Sciatic nerve (tissue), 2 donors: ENCODE results near the gene SLC25A36. TPM values are rescaled to one million over a fixed set of nuclear protein-coding genes. Genes with fewer than 3 reads are reported as not detected.
"Not testable (repeated sequence)": the region's sequence is repeated elsewhere in the genome, so short reads cannot be mapped to it uniquely, and the experiment has no call there.

Experiments
- ATAC-seq: fragments of 200-7000 bp; cut with Tn5 transposase; one replicate; pipeline ENCODE4 v1.9.1; 2020; ENCODE audit warnings: mild to moderate bottlenecking, moderate library complexity
- DNase-seq: peaks from one replicate; pipeline ENCODE4 v3.0.0-alpha.2; 2020; ENCODE audit warnings: low spot score
- intact Hi-C: fragments of 100-400 bp; cut with DNase I; formaldehyde crosslinking; loops from one replicate; pipeline ENCODE4 v1.14.2; 2022
- total RNA-seq: library from RNA; stranded (reverse); fragmentation: NEBNext Ultra II Directional; extraction: Animal tissue kit (Norgen Biotek cat#: 25700); gene quantifications from one replicate; pipeline ENCODE4 v1.2.1, GENCODE V29; 2021
- donor health status: DM: no; HTN: no; CAD: no.
- donor health status: DM: no; HTN: no; CAD: no.

SLC25A36 gene
- total RNA-seq, 1 donor from 2014 or later = 96.6 TPM

DNA sequence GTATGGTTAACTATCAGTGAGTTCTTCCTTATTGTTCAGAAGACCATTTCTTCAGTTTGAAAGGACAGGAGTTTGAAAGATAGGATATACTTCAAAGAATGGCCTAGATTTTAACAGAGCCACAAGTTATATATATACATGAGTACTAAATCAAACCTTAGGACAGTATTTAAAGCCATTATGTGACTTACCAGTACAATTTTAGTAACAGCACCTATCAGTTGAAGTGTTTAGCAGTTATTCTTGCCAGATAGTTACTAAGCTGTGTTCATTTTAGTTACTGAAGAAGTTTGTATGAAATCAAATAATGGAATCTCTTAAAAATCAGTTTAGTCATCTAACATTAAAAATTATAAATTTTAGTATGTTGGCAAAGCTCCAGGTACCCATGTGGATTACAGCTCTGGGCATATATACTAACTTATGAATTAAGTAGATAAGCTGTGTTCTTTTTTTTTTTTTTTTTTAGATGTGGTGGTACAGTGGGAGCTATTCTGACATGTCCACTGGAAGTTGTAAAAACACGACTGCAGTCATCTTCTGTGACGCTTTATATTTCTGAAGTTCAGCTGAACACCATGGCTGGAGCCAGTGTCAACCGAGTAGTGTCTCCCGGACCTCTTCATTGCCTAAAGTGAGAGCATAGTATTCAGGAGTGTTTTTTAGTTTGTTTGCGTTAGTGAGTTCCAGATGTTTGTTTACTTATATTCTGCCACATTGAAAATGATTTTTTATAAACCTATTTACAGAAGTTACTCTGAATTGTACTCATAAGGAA is 14.6 kb downstream of the SLC25A36 start:
- intact Hi-C loops = no loop called here
- DNase-seq = no peak
- ATAC-seq = no peak

DNA sequence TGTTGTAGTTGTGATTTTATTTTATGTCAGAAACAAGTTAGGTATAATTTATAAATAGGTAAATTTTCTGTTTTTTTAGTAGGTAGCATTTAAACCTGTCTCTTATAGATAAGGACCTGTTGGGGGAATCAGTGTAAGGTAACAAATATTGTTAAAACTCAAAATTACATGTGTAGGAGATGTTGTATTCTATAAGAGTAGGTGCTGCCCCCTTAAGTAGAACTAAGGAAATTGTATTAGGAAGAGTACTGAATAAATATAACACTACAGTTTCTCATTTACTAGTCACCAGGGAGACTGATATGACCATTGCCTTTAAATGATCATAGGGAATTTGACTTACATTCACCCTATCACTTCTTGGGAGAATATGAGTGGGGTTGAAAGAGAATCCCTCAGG is 31.2 kb downstream of the SLC25A36 start:
- DNase-seq = no peak
- ATAC-seq = no peak
- intact Hi-C loops = no loop called here

DNA sequence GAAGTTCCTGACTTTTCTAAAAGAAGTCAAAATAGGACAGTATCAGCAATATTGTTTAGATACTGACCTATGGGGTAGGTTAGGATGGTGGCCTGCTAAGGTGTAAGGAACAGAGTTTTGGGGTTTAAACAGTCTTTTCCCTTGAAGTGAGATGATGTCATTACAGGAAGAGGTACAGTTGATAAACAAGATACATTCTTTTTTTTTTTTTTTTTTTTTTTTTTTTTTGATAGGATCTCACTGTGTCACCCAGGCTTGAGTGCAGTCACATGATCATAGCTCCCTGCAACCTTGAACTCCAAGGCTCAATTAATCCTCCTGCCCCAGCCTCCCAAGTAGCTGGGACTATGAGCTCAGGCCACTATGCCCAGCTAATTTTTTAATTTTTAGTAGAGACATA is 33.3 kb downstream of the SLC25A36 start:
- DNase-seq (no peak), ATAC-seq (no peak)
- intact Hi-C loops = no loop called here

DNA sequence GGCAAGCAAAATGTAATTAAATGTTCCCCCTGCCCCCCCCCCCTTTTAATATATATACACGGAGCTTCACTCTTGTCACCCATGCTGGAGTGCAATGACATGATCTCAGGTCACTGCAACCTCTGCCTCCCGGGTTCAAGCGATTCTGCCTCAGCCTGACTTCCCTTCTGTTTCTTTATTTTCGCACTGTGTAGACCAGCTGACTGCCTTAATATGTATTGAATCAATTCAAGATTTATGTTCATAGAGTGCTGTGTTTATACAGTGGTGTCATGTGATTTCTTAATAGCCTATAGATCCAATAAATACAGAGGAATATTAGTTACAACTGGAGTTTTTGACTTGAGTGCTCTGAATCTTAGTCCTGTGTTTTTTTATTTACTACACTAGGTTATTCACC is 39.0 kb downstream of the SLC25A36 start:
- intact Hi-C loops = no loop called here
- DNase-seq (no peak), ATAC-seq (no peak)

DNA sequence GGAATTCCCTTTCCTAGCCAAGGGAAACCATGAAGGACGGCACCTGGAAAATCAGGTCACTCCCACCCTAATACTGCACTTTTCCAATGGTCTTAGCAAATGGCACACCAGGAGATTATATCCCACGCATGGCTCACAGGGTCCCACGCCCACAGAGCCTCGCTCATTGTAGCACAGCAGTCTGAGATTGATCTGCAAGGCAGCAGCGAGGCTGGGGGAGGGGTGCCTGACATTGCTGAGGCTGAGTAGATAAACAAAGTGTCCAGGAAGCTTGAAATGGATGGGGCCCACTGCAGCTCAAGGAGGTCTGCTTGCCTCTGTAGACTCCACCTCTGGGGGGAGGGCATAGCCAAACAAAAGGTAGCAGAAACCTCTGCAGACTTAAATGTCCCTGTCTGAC is 46.2 kb downstream of the SLC25A36 start:
- DNase-seq, ATAC-seq, intact Hi-C loops: not testable (repeated sequence)

DNA sequence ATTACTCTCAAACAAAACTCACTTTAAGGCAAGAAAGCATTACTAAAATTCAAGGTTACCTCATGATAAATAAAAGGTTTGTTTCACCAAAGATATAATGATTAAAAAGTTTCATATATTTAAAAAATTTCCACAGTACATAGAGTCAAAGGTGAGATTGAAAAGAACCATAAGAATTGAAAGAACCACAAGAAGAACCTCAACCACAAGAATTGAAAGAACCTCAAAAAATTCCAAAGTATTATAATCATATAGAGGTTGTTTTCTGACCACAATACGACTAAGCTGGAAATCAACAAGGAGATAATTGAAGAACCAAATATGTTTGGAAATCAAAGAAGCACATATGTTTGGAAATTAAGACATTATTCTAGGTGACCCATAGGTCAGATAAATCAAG is 52.7 kb downstream of the SLC25A36 start:
- intact Hi-C loops = no loop called here
- DNase-seq = no peak
- no peak for ATAC-seq

DNA sequence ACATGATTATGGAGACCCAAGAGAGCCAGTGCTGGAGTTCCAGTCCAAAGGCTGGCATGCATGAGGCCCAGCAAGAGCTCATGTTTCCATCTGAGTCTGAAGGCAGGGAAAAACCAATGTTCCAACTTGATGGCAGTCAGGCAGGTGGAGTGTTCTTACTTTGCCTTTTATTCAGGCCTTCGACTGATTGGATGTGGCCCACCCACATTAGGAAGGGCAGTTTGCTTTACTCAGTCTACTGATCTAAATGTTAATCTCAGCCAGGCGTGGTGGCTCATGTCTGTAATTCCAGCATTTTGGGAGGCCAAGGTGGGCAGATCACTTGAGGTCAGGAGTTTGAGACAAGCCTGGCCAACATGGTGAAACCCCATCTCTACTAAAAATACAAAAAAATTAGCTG is 53.2 kb downstream of the SLC25A36 start:
- intact Hi-C loops, ATAC-seq, DNase-seq: not testable (repeated sequence)

DNA sequence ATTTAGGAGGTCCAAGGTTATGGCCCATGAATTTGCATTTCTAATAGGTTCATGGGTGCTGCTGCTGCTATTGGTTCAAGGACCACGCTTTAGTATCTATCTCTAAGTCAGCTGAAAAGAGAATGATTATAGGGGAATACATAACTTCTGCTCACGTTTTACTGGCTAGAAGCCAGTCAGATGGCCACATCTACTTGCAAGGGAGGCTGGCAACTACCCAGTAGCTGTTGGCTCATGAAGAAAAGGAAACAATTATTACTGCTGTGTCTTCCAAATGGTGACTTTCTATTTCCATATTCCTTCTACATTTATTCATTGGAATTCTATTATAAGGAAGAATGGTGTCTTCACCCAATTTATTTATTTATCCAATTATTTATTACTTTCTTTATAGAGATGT is 54.2 kb downstream of the SLC25A36 start:
- intact Hi-C loops = no loop called here
- DNase-seq (no peak), ATAC-seq (no peak)

DNA sequence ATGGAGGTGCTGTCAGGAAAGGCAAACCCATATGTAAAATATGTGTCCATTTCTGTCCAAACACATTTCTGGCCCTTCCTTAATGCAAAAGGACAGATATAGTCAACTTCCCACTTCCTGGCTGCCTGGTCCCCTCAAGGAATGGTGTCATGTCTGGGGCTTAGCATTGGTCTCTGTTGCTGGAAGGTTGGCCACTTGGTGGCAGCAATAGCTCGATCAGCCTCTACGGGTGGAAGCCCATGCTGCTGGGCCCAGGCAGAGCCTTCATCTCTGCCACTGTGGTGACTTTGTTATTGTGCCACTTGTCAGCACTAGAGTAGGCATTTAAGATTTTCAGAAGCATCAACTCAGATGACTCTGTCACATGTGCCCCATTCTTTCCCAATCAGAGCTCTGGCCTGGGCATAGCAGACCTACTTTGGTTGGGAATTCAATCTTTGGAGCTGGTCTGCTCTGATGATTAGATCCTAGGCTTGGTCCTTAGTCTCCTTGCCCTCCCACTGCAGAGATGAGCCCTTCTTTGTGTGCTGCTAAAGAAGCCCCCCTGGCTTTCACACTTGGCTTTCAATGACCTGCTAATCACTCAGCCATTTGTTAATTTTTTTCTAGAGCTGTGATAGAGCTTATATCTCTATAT is 58.5 kb downstream of the SLC25A36 start:
- DNase-seq (peak; percentile 85), ATAC-seq (peak; percentile 92)
- intact Hi-C loops = no loop called here

DNA sequence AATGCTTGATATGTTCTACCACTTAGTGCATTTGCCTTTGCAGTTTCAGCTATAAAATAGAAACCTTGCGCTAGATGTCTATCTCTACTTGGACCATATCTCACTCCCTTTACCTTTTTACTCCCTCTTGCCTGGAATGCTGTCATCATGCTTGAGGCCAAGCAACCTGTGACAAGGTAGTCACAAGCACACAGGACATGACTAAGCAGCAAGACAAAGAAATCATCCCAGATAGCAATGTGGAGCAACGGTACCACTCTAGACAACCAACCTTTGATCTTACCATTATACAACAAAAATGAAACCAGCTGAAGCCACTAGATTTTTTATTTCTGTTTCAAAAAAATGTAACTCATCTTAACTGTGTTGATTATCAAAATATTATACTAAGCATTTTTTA is 59.0 kb downstream of the SLC25A36 start:
- intact Hi-C loops = no loop called here
- DNase-seq (no peak), ATAC-seq (no peak)

DNA sequence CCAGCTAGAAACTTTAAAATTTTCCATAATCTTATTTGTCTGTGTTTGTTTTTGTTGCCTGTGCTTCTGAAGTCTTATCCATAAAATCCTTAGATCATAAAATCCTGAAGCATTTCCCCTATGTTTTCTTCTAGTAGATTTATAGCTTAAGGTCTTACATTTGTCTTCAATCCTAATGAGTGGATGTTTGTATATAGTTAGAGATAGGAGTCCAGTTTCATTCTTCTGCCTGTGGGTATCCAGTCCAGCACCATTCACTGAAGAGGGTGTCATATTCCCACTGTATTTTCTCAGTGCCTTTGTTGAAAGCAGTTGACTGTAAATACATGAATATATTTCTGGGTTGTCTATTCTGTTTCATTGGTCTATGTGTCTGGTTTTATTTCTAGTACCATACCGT is 64.7 kb downstream of the SLC25A36 start:
- no peak for ATAC-seq

DNA sequence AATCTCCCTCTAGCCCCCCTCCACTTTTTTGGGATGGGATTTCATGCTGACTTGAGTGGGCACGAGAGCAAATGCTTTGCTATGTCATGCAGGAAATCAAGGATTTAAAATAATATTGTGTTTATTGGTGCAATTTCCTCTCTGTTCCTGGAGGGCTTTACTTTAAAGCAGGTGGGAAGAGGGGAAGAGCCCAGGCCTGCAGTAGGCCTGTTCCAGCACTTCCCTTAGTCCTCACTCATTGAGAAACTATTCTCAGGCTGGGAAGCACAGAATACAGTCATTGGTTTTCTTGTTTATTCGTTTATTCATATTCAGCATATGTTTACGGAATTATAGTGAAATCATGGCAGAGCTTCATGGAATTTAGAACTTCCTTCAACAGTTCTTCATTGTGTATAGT is 67.9 kb downstream of the SLC25A36 start:
- intact Hi-C loops = no loop called here
- ATAC-seq (no peak), DNase-seq (no peak)

More for the DNA sequence above, 64.7 kb downstream of the SLC25A36 start:
- DNase-seq = no peak
- intact Hi-C loops = no loop called here

DNA sequence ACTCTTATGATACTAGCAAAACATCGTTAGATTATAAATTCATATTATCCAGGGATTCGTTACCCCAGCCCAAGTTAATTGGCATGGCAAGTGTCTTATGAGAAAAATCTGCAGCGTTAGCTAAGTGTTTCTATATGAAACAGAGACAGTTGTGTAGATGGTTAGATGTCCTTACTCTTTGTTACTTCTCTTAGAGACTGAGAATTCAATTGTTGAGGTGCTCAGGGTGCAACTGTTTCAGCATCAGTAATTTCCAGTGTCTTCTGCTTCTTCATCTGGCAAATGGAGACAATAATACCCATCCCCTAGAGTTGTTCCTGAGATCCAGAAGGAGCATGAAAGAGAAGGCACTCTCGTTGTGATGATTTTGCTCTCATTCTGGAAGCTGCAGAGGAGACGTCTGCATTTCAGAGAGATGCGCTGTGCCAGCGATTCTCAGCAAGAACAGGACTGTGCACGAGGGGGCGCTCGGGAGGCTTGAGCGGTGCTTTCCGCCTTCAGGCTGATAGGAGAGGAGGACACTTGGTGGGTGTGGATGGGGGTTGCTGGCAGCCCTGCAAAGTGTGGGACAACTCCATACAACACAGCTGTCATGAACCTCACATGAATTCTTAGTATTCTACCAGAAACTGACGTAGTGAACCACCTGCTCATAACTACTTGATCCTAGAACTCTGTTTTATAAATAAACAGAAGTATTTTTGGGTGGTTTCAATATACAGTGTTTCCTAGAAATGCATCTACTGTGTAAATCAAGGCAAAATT is 69.8 kb downstream of the SLC25A36 start:
- DNase-seq (peak; percentile 90), ATAC-seq (peak; percentile 74)
- intact Hi-C loops = no loop called here

DNA sequence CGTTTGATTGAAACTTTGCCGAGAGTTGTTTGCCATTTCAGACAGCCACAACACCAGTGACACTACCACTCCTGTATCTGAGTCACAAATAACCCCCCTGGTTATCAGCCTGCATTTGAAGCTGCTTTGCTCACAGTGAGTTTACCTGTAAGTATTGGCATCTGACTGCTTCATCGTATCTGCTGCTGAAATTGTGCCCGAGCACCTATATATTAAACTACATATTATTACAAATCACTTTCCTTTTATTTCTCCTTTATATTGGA is 70.3 kb downstream of the SLC25A36 start:
- intact Hi-C loops = no loop called here
- DNase-seq (no peak), ATAC-seq (no peak)

DNA sequence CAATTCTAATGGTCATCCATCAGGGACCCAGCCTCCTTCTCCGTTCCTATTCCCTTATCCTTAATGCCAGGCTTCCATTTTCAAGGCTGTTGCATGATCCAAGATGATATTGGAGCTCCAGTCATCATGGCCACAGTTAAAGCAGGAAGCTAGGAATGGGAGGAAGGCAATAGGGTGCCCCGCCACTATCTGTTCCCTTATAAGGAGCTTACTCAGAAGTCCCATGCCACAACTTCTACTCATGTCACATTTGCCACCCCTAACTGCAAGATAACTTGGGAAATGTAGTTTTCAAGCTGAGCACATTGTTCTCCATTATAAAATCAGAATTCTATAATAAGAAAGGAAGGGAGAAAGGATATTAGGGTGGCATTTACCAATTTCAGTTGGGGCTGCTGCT is 70.9 kb downstream of the SLC25A36 start:
- ATAC-seq = no peak
- intact Hi-C loops = no loop called here
- no peak for DNase-seq

DNA sequence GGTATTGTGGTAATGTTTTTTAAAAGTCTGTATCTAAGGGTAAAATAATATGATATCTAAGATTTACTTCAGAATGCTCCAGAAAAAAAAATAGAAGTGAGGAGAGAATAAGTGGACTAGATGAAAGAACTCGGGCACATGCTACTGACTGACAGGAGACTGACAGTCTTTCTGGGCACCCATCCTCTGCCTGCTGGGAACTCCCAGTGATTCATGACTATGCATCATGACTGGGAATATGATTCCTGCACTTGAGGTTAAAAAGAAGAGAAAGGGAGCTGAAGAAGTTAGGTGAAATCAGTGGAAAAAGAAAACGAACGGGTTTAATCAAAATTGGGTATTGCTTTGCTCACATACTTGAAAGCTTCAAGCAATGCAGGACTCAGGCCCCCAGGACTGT is 73.8 kb downstream of the SLC25A36 start:
- intact Hi-C loops = loop anchor here (5.0 kb wide), 1 partner anchor 172 kb away; no protein-coding TSS in a partner anchor
- no peak for DNase-seq
- ATAC-seq = no peak

DNA sequence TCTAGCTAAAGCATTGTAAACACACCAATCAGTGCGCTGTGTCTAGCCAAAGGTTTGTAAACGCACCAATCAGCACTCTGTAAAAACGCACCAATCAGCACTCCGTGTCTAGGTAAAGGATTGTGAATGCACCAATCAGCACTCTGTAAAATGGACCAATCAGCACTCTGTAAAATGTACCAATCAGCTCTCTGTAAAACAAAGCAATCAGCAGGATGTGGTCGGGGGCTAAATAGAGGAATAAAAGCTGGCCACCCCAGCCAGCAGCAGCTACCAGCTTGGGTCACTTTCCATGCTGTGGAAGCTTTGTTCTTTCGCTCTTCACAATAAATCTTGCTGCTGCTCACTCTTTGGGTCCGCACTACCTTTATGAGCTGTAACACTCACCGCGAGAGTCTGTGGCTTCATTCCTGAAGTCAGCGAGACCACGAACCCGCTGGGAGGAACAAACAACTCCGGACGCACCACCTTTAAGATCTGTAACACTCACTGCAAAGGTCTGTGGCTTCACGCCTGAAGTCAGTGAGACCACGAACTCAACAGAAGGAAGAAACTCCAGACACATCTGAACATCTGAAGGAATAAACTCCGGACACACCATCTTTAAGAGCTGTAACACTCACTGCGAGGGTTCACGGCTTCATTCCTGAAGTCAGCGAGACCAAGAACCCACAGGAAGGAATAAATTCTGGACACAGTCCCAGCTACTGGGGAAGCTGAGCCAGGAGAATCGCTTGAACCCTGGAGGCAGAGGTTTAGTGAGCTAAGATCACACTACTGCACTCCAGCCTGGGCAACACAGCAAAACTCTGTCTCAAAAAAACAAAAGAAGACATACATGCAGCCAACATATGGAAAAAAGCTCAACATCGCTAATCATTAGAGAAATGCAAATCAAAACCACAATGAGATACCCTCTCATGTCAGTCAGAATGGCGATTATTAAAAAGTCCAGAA is 76.0 kb downstream of the SLC25A36 start:
- intact Hi-C loops = loop anchor here (5.0 kb wide), 1 partner anchor 170 kb away; no protein-coding TSS in a partner anchor
- not testable (repeated sequence) for ATAC-seq, DNase-seq

DNA sequence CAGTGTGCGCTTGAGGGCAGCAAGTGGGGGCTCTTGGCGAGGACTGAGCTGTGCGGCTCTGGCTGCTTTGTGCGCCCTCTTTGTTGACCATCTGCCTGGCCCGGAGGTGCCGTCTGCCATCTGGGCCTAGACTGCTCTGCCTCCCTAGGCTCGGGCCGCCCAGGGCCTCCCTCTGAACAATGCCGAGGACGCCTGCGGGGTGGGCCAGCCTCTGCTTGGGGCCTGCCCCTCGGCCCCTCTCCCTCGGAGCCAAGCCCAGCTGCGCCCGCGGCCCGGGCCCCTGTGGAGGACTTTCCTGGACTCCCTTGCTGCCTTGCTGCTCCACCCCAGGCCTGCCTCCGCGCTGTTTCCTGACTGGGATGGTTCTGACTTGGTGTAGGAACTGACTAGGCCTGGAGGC is 77.6 kb downstream of the SLC25A36 start:
- no peak for ATAC-seq
- intact Hi-C loops = loop anchor here (5.0 kb wide), 1 partner anchor 168 kb away; no protein-coding TSS in a partner anchor
- no peak for DNase-seq
